HK-2 (cell line): ENCODE results near the gene SPEG.

Source experiments
- DNase-seq: peaks from one replicate; pipeline ENCODE4 v3.0.0-alpha.2; 2018; ENCODE audit not compliant: unreplicated experiment

Gene SPEG

GRCh38 chr2:219547621-219548020 is 113.0 kb downstream of the SPEG start:
- DNase-seq = no peak
